H9 (cell line): ENCODE results near the gene COX8C. TPM values are rescaled to one million over a fixed set of nuclear protein-coding genes. Genes with fewer than 3 reads are reported as not detected.

Source experiments
- DNase-seq: peaks from one replicate; pipeline ENCODE4 v3.0.0-alpha.2; 2017
- H2AFZ ChIP-seq: one replicate; pipeline ENCODE4 v1.6.1; 2013; ENCODE audit warnings: mild to moderate bottlenecking, low read length, control low read depth, moderate library complexity
- H2AK5ac ChIP-seq: 2 replicates; pipeline ENCODE4 v1.6.1; 2013; ENCODE audit warnings: low read length, control low read depth, mixed read lengths; ENCODE audit not compliant: insufficient read length
- H2BK120ac ChIP-seq: one replicate; pipeline ENCODE4 v1.6.1; 2013; ENCODE audit warnings: low read depth, mild to moderate bottlenecking, low read length, control low read depth, inconsistent platforms; ENCODE audit not compliant: poor library complexity, severe bottlenecking
- H2BK12ac ChIP-seq: 2 replicates; pipeline ENCODE4 v1.6.1; 2013; ENCODE audit warnings: low read length, control low read depth, mixed read lengths, low read depth; ENCODE audit not compliant: insufficient read length
- H2BK15ac ChIP-seq: 2 replicates; pipeline ENCODE4 v1.6.1; 2013; ENCODE audit warnings: low read depth, low read length, control low read depth
- H2BK20ac ChIP-seq: one replicate; pipeline ENCODE4 v1.6.1; 2013; ENCODE audit warnings: low read depth, mild to moderate bottlenecking, low read length, control low read depth, inconsistent platforms; ENCODE audit not compliant: poor library complexity, severe bottlenecking
- H2BK5ac ChIP-seq: 2 replicates; pipeline ENCODE4 v1.6.1; 2013; ENCODE audit warnings: low read length, control low read depth, mixed read lengths; ENCODE audit not compliant: insufficient read length
- H3K14ac ChIP-seq: 2 replicates; pipeline ENCODE4 v1.6.1; 2013; ENCODE audit warnings: low read length, control low read depth; ENCODE audit not compliant: insufficient read depth
- H3K18ac ChIP-seq: 2 replicates; pipeline ENCODE4 v1.6.1; 2013; ENCODE audit warnings: low read depth, mild to moderate bottlenecking, mixed read lengths, low read length, control low read depth; ENCODE audit not compliant: insufficient read length
- H3K23ac ChIP-seq: 2 replicates; pipeline ENCODE4 v1.6.1; 2013; ENCODE audit warnings: low read length, control low read depth, mixed read lengths, low read depth; ENCODE audit not compliant: insufficient read length
- H3K23me2 ChIP-seq: 2 replicates; pipeline ENCODE4 v1.6.1; 2013; ENCODE audit warnings: low read depth, mild to moderate bottlenecking, mixed read lengths, low read length, control low read depth; ENCODE audit not compliant: insufficient read length, poor library complexity, severe bottlenecking
- H3K27ac ChIP-seq: 2 replicates; pipeline ENCODE4 v1.5.1; 2013; ENCODE audit warnings: low read length, control low read depth, mixed read lengths, low read depth; ENCODE audit not compliant: insufficient read length
- H3K27me3 ChIP-seq: 2 replicates; pipeline ENCODE4 v1.6.1; 2013; ENCODE audit warnings: low read length, control low read depth, inconsistent platforms; ENCODE audit not compliant: insufficient read depth
- H3K4ac ChIP-seq: 2 replicates; pipeline ENCODE4 v1.6.1; 2013; ENCODE audit warnings: low read depth, mild to moderate bottlenecking, control low read depth, inconsistent platforms, low read length, moderate library complexity
- H3K4me1 ChIP-seq: 2 replicates; pipeline ENCODE4 v1.6.1; 2013; ENCODE audit warnings: low read length, control low read depth, inconsistent platforms; ENCODE audit not compliant: insufficient read depth
- H3K4me2 ChIP-seq: 2 replicates; pipeline ENCODE4 v1.6.1; 2013; ENCODE audit warnings: low read length, control low read depth, mixed read lengths; ENCODE audit not compliant: insufficient read length, insufficient read depth
- H3K56ac ChIP-seq: 2 replicates; pipeline ENCODE4 v1.6.1; 2013; ENCODE audit warnings: low read depth, mild to moderate bottlenecking, mixed read lengths, low read length, control low read depth; ENCODE audit not compliant: insufficient read length
- H3K79me1 ChIP-seq: 2 replicates; pipeline ENCODE4 v1.6.1; 2013; ENCODE audit warnings: low read depth, mild to moderate bottlenecking, moderate library complexity, low read length, control low read depth, inconsistent platforms; ENCODE audit not compliant: insufficient read depth, poor library complexity, severe bottlenecking
- H3K79me2 ChIP-seq: 2 replicates; pipeline ENCODE4 v1.6.1; 2013; ENCODE audit warnings: low read length, control low read depth, inconsistent platforms; ENCODE audit not compliant: insufficient read depth
- H3K9ac ChIP-seq: 2 replicates; pipeline ENCODE4 v1.6.1; 2013; ENCODE audit warnings: low read length, control low read depth, mixed read lengths; ENCODE audit not compliant: insufficient read length; ENCODE audit errors: extremely low read depth
- H3K9me3 ChIP-seq: one replicate; pipeline ENCODE4 v1.6.1; 2013; ENCODE audit warnings: low read depth, low read length, inconsistent platforms; ENCODE audit not compliant: control insufficient read depth
- H3T11ph ChIP-seq: one replicate; pipeline ENCODE4 v1.6.1; 2013; ENCODE audit warnings: mild to moderate bottlenecking, low read length, control low read depth, inconsistent platforms
- H4K20me1 ChIP-seq: one replicate; pipeline ENCODE4 v1.6.1; 2013; ENCODE audit not compliant: control insufficient read depth, insufficient read length, insufficient read depth
- H4K5ac ChIP-seq: 2 replicates; pipeline ENCODE4 v1.6.1; 2013; ENCODE audit warnings: low read depth, mild to moderate bottlenecking, mixed read lengths, low read length, control low read depth; ENCODE audit not compliant: insufficient read length
- H4K8ac ChIP-seq: replicated peaks from 2 replicates; pipeline ENCODE4 v1.6.1; 2013; ENCODE audit warnings: low read length, control low read depth, mixed read lengths, low read depth; ENCODE audit not compliant: insufficient read length
- H4K91ac ChIP-seq: 2 replicates; pipeline ENCODE4 v1.6.1; 2013; ENCODE audit warnings: low read depth, mild to moderate bottlenecking, moderate library complexity, mixed read lengths, low read length, control low read depth; ENCODE audit not compliant: insufficient read length
- H3K27ac Mint-ChIP-seq, 3 experiments: 2 replicates in 2 of 3; 3 replicates in 1 of 3; pipeline ENCODE4 v1.8.0; 2020 to 2021; ENCODE audit warnings: mixed read lengths in 3 of 3, mild to moderate bottlenecking in 1 of 3, moderate library complexity in 1 of 3
- H3K27me3 Mint-ChIP-seq: 2 replicates; pipeline ENCODE4 v1.8.0; 2021; ENCODE audit warnings: low read depth, mild to moderate bottlenecking, moderate library complexity, mixed read lengths
- H3K36me3 Mint-ChIP-seq, 3 experiments: 2 replicates in 2 of 3; 3 replicates in 1 of 3; pipeline ENCODE4 v1.8.0; 2020 to 2021; ENCODE audit warnings: low read depth in 3 of 3, mixed read lengths in 3 of 3; ENCODE audit not compliant: insufficient read depth in 1 of 3
- H3K4me1 Mint-ChIP-seq, 2 experiments: 2 replicates each; pipeline ENCODE4 v1.8.0; 2020; ENCODE audit warnings: mixed read lengths in 2 of 2
- H3K4me3 Mint-ChIP-seq, 2 experiments: 2 replicates in 1 of 2; 3 replicates in 1 of 2; pipeline ENCODE4 v1.8.0; 2020 to 2021; ENCODE audit warnings: mild to moderate bottlenecking in 2 of 2, mixed read lengths in 2 of 2, moderate library complexity in 1 of 2
- H3K9me3 Mint-ChIP-seq, 2 experiments: 2 replicates in 1 of 2; 3 replicates in 1 of 2; pipeline ENCODE4 v1.8.0; 2020; ENCODE audit warnings: mild to moderate bottlenecking in 2 of 2, mixed read lengths in 2 of 2, moderate library complexity in 1 of 2
- CTCF ChIP-seq: fragments of 200-600 bp; sonication (generic); conservative IDR thresholded peaks from 3 replicates; pipeline ENCODE4 v1.8.0; 2021; ENCODE audit warnings: antibody characterized with exemption, mild to moderate bottlenecking
- WGBS: extraction: QIAGEN DNeasy Blood & Tissue Kit; methylation state at CpG from one replicate; pipeline ENCODE4 v1.1.7; 2013; ENCODE audit warnings: missing lambda C conversion rate, low lambda C conversion rate, mixed read lengths; ENCODE audit not compliant: insufficient read length; ENCODE audit errors: extremely low coverage; 5-methylcytosine and 5-hydroxymethylcytosine counted together
- total RNA-seq: library from RNA; stranded (reverse); gene quantifications from 2 replicates; pipeline ENCODE4 v1.2.1, GENCODE V29; 2021

The COX8C gene
- total RNA-seq, 1 experiment from 2014 or later: not detected

- Histone ChIP-seq H3K9ac (no peak overlapping the region), H2BK120ac (no peak overlapping the region), H3T11ph (no peak overlapping the region), H3K4ac (no peak overlapping the region), H3K56ac (no peak overlapping the region), H3K9me3 (no peaks in the 10 kb centered on the region), H3K4me2 (no peak overlapping the region), H3K79me2 (no peaks in the 10 kb centered on the region; the same call in 1 of the 2 replicates), H2BK12ac (no peak overlapping the region), H2AFZ (no peak overlapping the region), H3K79me1 (peaks cover 2% of the 10 kb centered on the region), H3K4me1 (peaks cover 10% of the 10 kb centered on the region), H3K23me2 (no peaks in the 10 kb centered on the region), H3K27me3 (no peaks in the 10 kb centered on the region), H2AK5ac (no peak overlapping the region), H3K23ac (no peak overlapping the region), H2BK5ac (no peak overlapping the region), H4K91ac (no peak overlapping the region), H3K14ac (no peak overlapping the region), H4K8ac (no peak overlapping the region), H2BK20ac (no peak overlapping the region), H3K27ac (no peak overlapping the region), H4K20me1 (no peaks in the 10 kb centered on the region), H2BK15ac (no peak overlapping the region), H3K18ac (no peak overlapping the region), H4K5ac (no peak overlapping the region)
- no CpG with 5 or more reads among the region's 12 CpGs for WGBS
- Mint-ChIP-seq H3K27me3 (no peaks in the 10 kb centered on the region), H3K4me1 (peaks cover 52 to 54% of the 10 kb centered on the region in 2 experiments), H3K9me3 (no peaks in the 10 kb centered on the region), H3K4me3 (no peak overlapping the region), H3K27ac (peak overlapping the region in 2 of 3 experiments; percentile 44 to 77; a peak in 4 of 7 replicates), H3K36me3 (no peaks in the 10 kb centered on the region; a peak in 1 of 7 replicates)
- TF ChIP-seq CTCF: no peak
- DNase-seq: no peak
Measured at GRCh38 chr14:93302688-93303581, 44.0 kb upstream of the COX8C start.
